ENCODE data around the gene TLCD3A.
"Not testable (repeated sequence)": the region's sequence is repeated elsewhere in the genome, so short reads cannot be mapped to it uniquely, and the experiment has no call there.

DNA sequence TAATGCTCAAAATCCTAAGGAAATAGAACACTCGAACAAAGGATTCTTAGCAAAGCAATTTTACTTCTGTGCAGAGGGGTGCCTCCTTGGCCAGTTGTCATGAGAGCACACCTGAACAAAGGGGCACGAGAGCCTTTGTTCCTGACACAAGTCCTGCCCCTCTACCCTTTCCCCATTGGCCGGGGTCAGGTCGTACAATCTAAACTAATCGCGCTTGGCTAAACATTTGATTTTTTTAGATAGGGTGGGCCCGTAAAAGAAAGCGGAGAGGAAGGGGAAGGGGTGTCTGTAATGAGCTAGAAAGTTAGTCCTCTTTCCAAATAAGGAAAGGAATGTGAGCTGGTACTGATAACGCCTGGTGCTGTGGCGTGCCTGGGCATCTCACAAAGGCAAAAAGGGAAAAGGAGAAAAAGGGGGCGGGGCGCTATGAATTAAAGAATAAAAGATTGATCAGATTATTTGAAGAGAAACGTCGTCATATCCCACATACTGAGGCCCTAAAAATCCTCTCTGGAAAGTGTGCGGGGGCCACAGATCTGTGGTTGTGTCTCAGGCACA lies 23.7 kb downstream of the TLCD3A start:
- TF ChIP-seq POLR2A (IDR thresholded peaks at IDR 0.05); CTCF (IDR thresholded peaks at IDR 0.05 in 4 of 5, conservative IDR thresholded peaks at IDR 0.05 in 1 of 5): not testable (repeated sequence)

All from gastrocnemius medialis (tissue), 4 donors.